ENCODE measurements around the gene DYSF.

DYSF gene

DNA sequence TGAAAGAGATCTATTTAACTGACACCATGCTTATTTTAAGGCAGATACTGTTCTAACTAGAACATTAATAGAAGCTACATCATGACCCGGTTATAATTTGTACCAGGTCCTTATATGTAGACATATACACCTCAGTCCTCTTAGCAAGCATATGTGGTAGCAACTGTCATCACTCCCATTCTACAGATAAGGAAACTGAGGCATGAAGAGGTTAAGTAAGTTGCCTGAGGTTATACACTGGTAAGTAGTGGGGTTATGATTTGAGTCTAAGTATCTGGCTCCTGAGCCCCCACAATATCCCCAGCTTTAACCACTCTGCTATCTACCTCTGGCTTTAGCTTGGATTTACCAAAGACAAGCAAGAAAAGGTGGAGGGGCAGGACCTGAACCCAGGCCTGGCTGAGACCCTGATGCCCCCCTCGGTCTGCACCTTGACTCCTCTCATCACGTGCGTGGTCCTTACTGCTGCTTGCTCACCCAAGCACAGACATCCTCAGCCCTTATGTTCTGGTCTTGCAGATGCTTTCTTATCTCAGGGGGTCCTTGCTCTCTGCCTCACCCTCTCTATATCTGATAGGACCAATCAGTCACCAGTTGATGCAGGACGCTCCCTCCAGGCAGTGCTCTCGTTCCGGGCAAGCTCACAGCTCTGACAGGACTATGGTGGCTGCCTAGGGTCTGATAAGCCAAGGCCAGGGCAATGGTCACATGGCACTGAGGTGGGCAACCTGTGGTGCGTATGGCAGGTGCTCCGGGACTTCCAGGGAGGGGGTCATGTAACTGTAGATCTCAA, 4.0 kb downstream of the DYSF start:
- no peak for FAIRE-seq

DNA sequence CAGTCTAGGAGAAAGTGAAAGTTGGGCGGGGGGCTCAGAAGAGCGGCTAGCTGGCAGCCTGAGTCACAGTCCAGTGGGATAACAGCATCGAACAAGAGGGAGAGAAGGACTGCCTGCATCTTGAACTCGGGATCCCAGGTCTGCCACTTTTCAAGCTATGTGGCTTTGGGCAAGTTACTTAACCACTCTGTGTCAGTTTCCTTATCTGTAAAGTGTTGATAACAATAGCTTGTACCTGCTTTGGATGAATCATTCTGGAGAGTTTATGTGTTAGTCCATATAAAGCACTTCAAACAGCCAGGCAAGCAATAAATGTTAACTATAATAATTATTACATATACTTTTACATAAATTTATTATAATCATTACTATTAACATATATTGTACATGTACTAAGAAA, 4.6 kb downstream of the DYSF start:
- no peak for FAIRE-seq

DNA sequence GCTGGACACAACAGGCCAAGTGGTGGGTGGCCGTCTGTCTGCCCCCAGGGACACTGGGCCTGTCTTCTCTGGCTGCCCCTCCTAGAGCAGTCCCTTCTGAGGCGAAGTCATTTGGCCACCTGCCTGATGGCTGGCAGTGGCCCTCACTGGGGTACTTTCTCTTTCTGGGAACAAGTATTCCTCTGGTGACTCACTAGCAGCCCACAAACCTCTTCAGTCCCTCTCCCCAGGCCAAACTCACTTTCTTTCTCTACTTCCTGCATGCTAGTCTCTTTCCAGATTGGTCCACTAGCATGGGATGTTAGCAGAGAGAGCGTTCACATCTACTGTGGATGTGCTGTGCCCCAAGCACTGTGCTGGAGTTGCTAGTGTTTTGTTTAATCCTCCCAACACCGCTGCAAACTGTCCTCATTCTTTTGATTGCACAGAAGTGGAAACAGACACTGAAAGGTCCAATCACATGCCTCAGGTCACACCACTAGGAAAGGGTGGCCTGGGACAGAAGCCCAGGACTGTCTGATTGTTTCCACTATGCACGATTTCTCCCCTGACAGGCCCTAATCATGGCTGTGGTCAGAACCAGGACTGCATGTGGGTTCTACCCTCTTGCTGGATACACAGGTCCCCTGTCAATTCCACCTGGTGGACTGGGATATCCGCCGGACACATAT, 5.2 kb downstream of the DYSF start:
- no peak for FAIRE-seq

DNA sequence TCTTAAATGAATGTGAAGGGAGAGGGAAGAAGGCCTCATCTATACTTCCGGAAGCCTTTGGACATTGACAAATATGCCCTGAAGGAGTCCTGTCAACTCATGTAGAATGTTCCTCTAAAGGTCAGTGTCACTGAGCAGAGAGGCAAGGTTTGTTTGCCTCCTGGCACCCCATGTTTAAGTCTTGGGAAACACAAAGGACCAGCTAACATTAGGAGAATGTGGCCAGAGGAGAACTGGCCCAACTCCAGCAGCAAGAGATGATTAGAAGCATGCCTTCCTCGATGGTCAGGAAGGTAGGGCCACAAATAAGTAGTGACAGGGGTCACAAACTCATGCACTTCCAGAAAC, 5.7 kb downstream of the DYSF start:
- FAIRE-seq = no peak

DNA sequence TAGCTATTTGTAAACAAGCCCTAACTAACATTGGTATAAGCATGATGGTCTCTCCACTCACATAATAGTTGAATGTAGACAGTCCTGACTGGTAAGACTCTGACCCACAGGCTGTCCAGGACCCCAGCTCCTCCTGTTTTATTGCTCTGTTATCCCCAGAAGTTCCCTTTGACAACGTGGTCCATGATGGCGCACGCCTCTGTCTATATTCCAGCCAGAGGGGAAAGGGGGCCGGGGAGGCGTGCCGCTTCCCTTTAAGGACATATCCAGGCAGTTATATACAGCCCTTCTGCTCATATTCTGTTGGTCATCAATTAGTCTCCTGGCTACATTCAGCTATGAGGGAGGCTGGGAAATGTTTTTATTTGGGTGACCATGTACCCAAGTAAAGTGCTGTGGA, 6.7 kb downstream of the DYSF start:
- FAIRE-seq = no peak

DNA sequence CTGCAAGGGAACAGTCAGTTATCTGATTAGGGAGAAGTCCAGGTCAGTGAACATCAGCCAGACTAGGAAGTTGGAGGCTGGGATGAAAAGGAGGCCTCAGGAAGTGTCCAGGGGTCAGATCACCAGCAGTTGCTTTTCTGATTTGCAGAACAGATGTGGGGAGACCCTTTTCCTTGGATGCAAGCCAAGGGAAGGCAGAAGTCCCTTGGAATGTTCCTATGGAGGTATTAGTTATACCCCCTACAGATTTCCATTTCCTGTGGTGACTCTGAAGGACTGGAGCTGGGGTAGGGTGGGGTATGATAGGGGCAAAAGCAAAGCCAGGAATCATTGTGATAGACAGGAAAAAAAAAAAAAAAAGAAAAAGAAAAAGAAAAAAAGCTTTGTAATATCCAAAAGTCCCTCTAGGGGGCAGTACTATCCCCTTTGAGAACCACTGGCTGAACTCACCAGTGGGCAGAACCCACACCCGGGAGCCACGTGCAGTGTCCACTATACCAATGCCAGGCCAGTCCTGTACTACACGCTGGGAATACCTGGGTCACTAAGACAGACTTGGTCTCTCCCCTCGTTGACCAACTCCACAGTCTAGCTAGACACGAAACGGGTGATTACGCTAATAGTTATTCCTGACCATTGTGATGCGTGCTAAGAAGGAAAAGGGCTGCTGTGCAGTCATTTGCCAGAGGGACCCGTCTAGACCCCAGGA, 7.4 kb downstream of the DYSF start:
- no peak for FAIRE-seq

DNA sequence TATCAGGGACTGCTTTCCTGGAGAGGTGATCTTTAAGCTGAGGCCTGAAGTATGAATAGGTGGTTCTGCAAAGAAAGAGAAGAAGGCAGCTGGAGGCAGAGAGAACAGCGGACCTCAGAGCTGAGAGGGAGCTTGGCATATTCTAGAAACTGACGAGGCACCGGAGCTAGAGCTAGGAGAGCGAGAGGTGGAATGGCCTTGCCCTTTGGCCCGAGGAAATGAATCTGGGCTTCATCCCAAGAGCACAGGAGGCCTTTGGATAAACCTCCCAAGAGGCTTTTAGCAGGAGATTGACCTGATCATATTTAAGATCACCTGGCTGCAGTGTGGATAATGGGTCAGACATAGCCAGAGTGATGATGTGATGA, 7.9 kb downstream of the DYSF start:
- FAIRE-seq = no peak

DNA sequence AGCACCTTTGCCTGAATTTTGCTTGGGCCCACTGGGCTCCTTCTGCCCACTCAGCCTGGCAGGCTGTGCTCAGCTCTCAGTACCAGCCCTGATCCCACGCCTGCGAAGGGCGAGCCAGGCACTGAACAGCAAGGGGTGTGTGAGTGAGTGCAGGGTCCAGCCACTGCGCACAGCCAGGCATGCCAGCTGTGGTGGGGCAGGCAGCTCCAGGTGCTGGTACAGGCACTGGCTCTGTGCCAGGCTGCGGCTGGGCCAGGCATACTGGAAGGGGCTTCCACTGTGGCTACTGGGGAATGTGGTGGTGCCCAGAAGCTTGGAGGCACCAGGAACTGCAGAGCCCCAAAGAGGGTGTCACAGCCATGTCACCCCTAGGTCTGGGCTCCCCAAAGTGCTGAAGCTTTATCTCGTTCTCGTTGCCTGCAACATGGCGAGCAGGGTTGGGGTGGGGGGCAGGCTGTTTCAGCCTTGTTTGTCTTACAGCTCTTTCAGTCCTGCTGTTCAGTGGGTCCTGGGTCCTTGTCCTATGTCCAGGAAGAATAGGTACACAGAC, 8.8 kb downstream of the DYSF start:
- FAIRE-seq = no peak

DNA sequence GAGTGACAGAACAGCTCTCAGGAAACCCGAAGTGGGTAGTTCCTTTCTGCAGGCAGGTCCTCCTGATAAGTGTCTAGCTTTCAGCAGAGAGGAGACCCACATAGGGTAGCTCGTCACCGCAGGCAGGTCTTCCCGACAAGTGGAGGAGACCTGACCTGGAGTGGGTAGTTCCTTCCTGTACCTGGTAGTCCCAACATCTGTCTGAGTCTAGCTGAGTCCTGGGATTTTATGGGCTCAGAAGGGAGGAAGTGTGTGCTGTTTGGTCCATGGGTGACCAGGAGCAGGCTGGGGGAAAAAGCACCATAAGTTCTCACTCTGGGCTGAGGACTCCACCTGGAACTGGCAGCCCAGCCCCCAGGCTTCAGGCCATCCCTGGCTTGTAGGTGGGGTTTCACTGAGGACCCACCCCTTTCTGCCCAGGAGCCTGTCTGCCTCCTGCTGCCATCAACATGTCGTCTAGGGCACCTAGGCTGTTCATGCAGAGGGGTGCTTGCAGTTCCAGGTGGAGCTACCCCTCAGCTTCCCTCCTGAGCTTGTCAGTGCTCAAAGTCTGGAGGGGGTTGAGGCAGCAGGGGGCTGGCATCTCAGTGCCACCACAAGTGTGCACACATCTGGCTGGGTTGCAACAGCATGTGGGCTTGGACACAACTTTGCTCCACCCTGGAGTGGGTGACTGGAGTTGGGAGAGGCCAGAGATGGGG, 9.4 kb downstream of the DYSF start:
- no peak for FAIRE-seq

DNA sequence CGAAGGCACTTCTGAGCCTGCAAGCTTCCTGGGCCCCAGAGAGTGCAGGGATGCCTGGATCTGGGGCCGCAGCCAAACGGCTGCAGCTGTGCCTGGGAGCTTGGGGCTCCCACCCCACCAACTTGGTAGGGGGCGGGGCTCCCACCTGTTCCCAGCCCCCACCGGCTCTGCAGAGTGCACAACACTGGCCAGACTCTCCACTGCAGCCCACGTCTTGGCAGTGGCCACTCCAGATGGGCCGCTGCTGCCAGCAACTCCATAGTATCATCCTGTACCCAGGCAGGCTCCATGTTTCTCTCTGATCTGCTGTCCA, 9.9 kb downstream of the DYSF start:
- no peak for FAIRE-seq

DNA sequence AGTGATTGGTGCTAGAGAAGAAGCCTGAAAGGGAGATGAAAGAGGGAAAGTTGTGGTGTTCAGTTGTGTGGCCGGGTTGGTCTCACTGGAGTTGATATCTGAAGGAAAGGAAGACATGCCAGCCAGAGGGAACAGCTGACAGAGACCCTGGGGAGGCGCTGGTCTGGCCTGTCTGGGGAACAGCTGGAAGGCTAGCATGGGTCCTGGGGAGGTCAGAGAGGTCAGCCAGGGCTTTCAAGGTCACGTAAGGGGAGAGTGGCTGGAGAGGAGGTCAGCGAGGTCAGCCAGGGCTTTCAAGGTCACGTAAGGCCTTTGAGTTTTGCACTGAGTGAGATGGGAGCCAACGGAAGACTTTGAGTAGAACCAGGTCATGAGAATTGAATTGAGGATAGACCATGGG, 11.0 kb downstream of the DYSF start:
- no peak for FAIRE-seq

DNA sequence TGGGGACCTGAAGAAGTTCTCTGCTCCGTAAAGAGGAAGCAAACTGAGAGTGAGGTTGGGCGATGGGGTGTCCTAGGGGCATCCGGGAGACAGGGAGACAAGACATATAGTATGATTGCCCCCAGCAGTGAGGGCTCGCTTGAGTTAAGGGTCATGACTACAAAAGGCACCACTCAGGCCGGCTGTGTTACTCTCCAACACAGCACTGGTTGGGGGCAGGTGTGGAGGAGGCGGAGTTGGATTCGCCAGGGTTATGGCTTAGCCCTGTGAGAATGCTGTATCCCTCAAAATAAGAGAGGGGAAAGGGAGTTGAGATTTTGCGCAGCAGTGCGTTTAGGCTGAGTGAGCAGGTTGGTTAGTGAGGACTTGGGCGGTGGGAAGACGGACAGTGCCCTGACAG, 12.0 kb downstream of the DYSF start:
- FAIRE-seq = no peak

DNA sequence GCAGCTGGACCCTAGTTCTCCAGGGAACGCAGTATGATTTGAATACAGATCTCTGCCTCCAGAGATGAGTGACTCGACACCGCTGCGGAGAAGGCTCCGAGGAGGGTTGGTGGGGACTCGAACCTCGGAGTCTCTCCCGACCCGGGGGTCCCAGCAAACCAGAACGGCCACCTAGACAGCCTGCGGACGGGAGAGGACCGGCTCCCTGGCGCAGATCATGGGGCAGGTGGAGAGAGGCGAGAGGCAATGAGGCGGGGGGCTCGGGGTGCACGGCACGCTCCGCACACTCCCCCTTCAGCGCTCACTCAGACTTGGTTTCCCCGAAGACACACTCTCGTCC, 12.6 kb downstream of the DYSF start:
- no peak for FAIRE-seq

DNA sequence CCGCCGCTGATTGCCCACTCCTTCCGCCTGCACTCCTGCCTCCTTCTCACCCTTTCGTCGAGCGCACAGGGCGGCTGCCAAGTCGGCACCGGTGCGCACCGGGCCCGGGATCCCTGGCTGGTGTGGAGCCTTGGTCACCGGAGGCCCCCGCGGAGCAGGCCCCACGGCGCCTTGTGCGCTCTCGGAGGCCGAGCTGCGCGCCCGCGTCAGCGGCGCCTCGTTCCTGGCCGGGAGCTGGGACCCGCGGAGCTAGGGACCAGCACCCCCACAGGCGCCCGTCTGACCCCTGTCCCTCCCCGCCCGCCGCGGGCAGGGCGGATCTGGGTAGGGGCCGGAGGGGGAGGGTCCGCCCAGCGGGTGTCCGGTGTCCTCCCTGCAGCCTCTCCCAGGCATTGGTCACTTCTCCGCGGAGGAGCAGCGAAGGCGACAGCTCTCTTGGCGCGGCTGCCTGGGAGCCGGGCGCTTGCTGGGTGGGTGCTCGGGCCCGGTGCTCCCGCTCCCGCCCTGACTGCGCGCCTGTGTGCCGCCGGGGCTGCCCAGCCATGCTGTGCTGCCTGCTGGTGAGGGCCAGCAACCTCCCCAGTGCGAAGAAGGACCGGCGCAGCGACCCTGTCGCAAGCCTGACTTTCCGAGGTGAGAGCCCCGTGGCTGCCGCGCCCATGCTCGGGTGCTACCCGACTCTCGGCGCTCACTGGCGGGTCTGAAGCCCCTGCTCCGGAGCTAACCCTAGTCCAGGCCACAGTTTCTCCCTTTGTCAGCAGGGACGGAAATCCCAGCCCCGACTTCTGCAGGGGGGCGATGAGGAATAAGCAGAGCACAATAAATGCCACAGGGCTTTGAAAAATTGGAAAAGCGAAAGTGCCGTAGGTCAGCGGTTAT, 13.2 kb downstream of the DYSF start:
- no peak for FAIRE-seq

DNA sequence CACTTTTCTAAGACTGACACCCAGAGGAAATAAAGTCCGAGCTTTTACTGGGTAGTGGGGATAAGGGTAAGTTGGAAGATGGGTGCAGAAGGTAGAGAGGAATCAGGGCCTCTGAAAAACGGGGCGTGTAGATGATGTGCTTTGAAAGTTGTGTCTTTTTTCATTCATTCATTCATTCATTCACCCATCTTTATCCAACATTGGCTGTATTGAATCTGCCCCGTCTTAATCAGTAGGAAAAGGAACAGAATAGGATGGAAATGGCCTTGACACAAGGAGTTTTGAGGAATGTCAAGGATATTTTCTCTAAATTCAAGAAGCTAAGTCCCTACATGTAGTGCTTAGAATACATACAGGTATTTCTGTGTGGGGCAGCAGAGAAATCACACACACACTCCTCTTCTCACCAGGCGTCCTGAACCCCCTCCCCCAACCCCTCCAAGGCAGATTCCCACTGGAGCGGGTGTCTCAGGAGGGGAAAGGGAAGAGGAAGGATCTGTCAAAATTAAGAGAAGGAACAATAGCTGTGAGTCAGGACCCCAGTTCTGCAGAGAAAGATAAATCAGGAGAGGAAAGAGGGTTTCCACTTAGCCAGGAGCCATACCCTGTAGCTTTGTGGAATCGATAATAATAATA, 13.9 kb downstream of the DYSF start:
- no peak for FAIRE-seq

DNA sequence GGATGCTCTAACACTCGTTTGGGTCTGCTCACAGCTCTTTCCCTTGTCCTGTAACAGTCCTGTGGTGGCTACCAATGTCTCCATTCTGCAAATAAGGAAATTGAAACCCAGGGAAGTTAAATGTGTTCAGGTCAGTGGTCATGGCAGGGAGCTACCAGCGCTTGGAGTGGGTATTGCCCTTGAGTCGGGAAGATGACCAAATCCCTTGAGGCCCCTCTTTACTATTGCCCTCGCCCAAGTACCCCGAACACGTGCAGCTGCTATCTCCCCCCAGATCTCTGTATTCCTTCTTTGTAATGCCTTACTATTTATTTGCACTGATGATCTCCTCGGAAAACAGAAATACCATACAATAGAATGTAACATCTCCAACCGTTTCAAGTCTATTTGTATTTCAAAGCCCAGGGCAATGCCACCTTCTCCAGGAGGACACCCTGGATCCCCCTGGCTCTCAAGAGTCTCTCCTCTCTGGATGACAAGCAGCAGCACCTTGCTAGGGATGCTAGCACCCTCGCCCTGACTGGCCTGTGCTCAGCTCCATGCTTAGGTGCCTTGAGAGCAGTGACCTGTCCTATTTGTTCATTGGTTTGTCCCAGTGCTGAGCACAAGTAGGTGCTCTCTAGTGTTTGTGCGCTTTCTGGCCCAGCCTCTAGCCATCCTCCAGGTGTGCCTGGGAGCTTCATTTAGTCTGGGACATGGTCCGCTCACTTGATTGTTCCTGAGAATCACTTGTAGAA, 15.1 kb downstream of the DYSF start:
- FAIRE-seq = no peak

DNA sequence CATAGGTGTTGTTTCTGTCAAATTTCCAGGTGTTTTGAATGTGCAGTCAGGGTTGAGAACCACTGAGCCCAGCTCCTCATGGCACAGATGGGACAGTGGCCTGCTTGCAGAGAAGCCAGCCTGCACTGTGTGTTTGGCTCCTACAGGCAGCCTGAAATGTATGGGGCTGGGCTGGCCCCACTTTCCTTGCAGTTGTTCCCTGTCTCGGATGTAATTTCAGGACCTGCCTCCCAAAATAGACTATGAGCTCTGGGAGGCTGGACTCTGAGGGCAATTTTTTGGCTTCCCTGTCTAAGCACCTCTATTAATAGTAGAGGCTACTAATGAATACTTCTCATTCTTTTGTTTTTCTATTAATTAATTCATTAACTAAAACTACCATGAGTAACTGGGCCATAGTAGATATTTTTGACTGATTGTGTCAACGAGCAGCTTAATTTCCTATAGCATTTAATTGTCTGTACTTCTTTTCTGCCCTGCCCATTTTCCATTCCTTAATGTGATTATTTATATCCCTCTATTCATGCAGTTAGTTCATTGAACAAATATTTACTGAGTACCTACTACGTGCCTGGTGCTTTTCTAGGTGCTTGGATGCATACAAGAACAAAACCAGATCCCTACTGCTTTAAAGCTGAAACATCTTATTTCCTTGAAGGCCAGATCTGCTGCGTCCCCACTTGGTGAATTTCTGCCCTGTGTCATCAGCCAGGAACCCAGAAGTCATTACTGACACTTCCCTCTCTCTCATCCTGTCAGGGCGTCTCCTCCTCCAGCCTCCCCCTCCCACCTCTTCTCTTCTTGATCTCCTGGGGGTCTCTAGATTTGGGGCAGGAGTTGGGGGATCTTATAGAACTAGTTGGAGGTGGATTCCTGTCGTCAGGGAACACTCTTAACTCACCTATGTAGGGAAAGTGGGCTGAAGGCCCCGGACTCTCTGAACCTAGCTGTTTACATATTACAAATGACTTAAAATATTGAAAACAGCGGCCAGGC, 16.3 kb downstream of the DYSF start:
- FAIRE-seq = no peak

DNA sequence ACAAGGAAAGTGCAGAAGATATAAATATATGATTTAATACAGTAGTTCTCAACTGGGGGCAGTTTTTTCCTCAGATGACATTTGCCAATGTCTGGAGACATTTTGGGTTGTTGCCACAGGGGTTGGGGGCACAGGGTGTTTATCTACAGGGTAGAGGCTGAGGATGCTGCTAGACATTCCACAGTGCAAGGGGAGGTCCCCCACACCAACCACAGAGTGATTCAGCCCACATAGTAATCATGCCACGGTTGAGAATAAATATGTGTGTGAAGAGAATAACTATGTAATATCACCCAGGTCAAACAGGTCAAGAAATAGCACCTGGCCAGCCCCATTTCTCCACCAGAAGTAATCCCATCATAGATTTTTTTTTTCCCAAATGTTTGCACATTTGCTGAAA, 17.9 kb downstream of the DYSF start:
- no peak for FAIRE-seq

DNA sequence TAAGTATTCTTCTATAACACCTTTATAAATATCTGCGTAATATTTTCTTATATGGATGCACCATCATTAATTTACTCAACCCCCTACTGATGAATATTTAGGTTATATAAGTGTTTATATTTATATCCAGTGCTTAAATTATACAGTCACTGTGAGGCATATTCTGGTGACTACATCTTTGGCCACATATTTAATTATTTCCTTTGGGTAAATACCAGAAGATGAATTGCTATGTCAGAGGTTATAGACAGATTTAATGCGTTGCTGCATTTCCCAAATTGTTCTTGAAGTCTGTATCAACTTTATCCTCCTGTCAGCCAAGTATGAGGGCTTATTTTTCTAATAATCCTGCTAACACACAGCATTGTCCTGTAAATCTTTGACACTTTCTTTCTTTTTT, 18.7 kb downstream of the DYSF start:
- no peak for FAIRE-seq
